ENCODE results near the gene TRMT44.

TRMT44 gene

GRCh38 chr4:8438743-8439142 is 1.8 kb upstream of the TRMT44 start:
- DNase-seq = no peak

- DNase-seq = no peak
These were observed 1.4 kb upstream of the TRMT44 start for GRCh38 chr4:8439168-8439567.

- DNase-seq = no peak
These were observed 574 bp upstream of the TRMT44 start for GRCh38 chr4:8439914-8440491.

- no peak for DNase-seq
These were observed 1.0 kb downstream of the TRMT44 start for GRCh38 chr4:8441499-8442091.

- DNase-seq = no peak
These were observed 2.2 kb downstream of the TRMT44 start for GRCh38 chr4:8442596-8443358.

GRCh38 chr4:8443801-8444200 is 3.2 kb downstream of the TRMT44 start:
- no peak for DNase-seq

- no peak for DNase-seq
These were observed 5.5 kb downstream of the TRMT44 start for GRCh38 chr4:8446122-8446521.

GRCh38 chr4:8451440-8452182 is 11.0 kb downstream of the TRMT44 start:
- DNase-seq = no peak

- no peak for DNase-seq
These were observed 13.4 kb downstream of the TRMT44 start for GRCh38 chr4:8453957-8454356.

- no peak for DNase-seq
These were observed 17.2 kb downstream of the TRMT44 start for GRCh38 chr4:8457646-8458252.

- DNase-seq = no peak
These were observed 19.4 kb downstream of the TRMT44 start for GRCh38 chr4:8459867-8460445.

GRCh38 chr4:8461086-8461485 is 20.5 kb downstream of the TRMT44 start:
- no peak for DNase-seq

GRCh38 chr4:8461616-8462015 is 21.0 kb downstream of the TRMT44 start:
- no peak for DNase-seq

GRCh38 chr4:8463811-8464210 is 23.2 kb downstream of the TRMT44 start:
- no peak for DNase-seq

GRCh38 chr4:8464381-8464780 is 23.8 kb downstream of the TRMT44 start:
- no peak for DNase-seq

- DNase-seq = no peak
These were observed 25.3 kb downstream of the TRMT44 start for GRCh38 chr4:8465615-8466611.

- DNase-seq = no peak
These were observed 26.4 kb downstream of the TRMT44 start for GRCh38 chr4:8467016-8467415.

GRCh38 chr4:8468746-8469535 is 28.4 kb downstream of the TRMT44 start:
- DNase-seq = peak; percentile 54

- DNase-seq = no peak
These were observed 29.0 kb downstream of the TRMT44 start for GRCh38 chr4:8469550-8469949.

GRCh38 chr4:8470451-8471024 is 30.0 kb downstream of the TRMT44 start:
- no peak for DNase-seq

Measured in activated T-cell treated with anti-CD3 and anti-CD28 coated beads, Interleukin-2, amount 50 U/mL, for 1 hour (primary cell).